HFFc6 (cell line): ENCODE results near the gene OR2F1. TPM values are rescaled to one million over a fixed set of nuclear protein-coding genes. Genes with fewer than 3 reads are reported as not detected.
A peak's percentile ranks its signal among the peaks of the same experiment; 100 is the strongest.

Experiments
- DNase-seq: peaks from one replicate; pipeline ENCODE4 v3.0.0-alpha.2; 2018
- H3K27ac Mint-ChIP-seq: 2 replicates; pipeline ENCODE4 v1.8.0; 2020; ENCODE audit warnings: mild to moderate bottlenecking, mixed read lengths
- H3K27me3 Mint-ChIP-seq: 2 replicates; pipeline ENCODE4 v1.8.0; 2021; ENCODE audit warnings: mild to moderate bottlenecking, moderate library complexity, mixed read lengths; ENCODE audit not compliant: insufficient read depth
- H3K36me3 Mint-ChIP-seq: 2 replicates; pipeline ENCODE4 v1.8.0; 2021; ENCODE audit warnings: low read depth, mixed read lengths
- H3K4me1 Mint-ChIP-seq: 2 replicates; pipeline ENCODE4 v1.8.0; 2020; ENCODE audit warnings: low read depth, mixed read lengths
- H3K4me3 Mint-ChIP-seq: 2 replicates; pipeline ENCODE4 v1.8.0; 2020; ENCODE audit warnings: mild to moderate bottlenecking, moderate library complexity, mixed read lengths
- H3K9me3 Mint-ChIP-seq: 2 replicates; pipeline ENCODE4 v1.8.0; 2020; ENCODE audit warnings: mild to moderate bottlenecking, mixed read lengths
- total RNA-seq, 6 experiments: library from RNA; stranded (reverse); fragmentation: NEBNext Ultra II Directional; extraction: Animal tissue kit (Norgen Biotek cat#: 25700); gene quantifications; 2 replicates in 1 of 6; 3 replicates in 5 of 6; pipeline ENCODE4 v1.2.3, GENCODE V29; 2021
- TF ChIP-seq, protein P1 (sequence below): fragments of 200-600 bp; sonication (generic); IDR thresholded peaks from 2 replicates; pipeline ENCODE4 v1.5.0; 2021; ENCODE audit warnings: antibody characterized with exemption, mild to moderate bottlenecking

The OR2F1 gene
- total RNA-seq, 6 experiments from 2014 or later = not detected

DNA sequence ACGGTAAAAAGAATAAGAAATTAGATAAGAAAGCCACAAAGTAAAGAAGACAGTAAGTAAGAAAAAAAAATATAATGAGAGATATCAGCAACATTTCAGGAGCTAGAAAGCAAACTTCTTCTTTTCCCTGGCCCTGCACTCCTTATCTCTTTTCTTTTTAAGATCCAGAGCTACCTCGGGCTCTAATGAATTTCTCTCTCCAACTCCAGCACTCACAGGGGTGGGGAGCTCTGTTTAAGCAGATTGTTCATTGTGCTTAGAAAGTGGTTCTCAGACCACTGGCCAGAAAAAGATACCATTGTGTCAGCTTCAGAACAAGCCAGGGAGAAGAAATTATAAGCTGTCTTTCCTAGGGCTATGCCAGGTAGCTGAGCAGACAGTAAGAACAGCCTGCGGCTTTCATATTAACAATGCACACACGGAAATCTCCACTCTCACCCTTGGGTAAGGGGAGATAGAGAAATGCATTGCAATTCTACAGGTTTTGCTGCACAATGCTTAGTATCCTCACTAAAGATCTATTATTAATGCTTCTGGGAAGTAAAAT is 19.3 kb downstream of the OR2F1 start:
- Mint-ChIP-seq H3K4me1 (peaks cover 17% of the 10 kb centered on the region), H3K4me3 (no peak overlapping the region), H3K9me3 (no peaks in the 10 kb centered on the region; the same call in 1 of the 2 replicates), H3K36me3 (no peaks in the 10 kb centered on the region), H3K27ac (no peak overlapping the region), H3K27me3 (no peaks in the 10 kb centered on the region)
- DNase-seq = no peak
- TF ChIP-seq, protein P1, sequence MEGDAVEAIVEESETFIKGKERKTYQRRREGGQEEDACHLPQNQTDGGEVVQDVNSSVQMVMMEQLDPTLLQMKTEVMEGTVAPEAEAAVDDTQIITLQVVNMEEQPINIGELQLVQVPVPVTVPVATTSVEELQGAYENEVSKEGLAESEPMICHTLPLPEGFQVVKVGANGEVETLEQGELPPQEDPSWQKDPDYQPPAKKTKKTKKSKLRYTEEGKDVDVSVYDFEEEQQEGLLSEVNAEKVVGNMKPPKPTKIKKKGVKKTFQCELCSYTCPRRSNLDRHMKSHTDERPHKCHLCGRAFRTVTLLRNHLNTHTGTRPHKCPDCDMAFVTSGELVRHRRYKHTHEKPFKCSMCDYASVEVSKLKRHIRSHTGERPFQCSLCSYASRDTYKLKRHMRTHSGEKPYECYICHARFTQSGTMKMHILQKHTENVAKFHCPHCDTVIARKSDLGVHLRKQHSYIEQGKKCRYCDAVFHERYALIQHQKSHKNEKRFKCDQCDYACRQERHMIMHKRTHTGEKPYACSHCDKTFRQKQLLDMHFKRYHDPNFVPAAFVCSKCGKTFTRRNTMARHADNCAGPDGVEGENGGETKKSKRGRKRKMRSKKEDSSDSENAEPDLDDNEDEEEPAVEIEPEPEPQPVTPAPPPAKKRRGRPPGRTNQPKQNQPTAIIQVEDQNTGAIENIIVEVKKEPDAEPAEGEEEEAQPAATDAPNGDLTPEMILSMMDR = no peak

DNA sequence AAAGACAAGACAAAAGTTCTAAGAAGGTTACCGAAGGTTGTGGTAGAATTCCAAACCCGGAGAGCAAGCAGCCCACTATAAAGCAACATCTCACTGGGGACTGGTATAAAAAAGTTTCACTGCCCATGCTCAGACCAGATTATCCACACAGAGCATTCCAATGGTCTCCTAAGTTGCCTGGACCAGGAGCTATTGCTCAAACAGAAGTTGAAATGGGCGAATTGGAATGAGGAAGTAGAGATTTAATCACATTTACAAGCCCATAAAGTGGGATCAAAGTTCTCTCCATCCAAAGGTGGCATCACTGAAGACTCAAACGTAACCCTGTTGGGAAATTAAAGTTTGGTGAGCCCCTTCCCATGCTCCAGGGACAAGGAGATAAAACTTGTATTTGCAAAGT is 19.8 kb downstream of the OR2F1 start:
- Mint-ChIP-seq H3K36me3 (no peaks in the 10 kb centered on the region), H3K9me3 (no peaks in the 10 kb centered on the region), H3K4me1 (peaks cover 22% of the 10 kb centered on the region), H3K4me3 (no peak overlapping the region), H3K27ac (no peak overlapping the region), H3K27me3 (no peaks in the 10 kb centered on the region)
- peak; percentile 48 for DNase-seq
- TF ChIP-seq, protein P1 = no peak

DNA sequence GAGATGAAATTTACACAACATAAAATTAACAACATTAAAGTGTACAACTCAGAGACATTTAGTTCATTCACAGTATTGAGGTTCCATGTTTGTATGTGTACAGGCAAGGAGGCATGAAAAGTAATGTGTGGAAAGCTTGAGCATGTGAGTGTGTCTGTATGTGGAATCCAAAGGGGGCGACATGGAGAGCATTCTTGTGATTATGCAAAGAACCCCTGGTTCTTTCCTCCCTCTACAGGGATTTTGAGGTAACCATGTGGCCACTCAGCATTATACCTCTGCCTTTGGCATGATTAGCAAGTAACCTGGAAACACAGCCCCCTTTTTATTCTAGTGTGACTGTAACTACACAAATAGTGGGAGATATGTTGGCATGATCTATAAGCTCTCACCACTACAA is 21.0 kb downstream of the OR2F1 start:
- no peaks in the 10 kb centered on the region for H3K27me3 Mint-ChIP-seq
- no peak overlapping the region for H3K27ac Mint-ChIP-seq
- H3K4me1 Mint-ChIP-seq = peaks cover 34% of the 10 kb centered on the region
- no peaks in the 10 kb centered on the region for H3K9me3 Mint-ChIP-seq
- no peak overlapping the region for H3K4me3 Mint-ChIP-seq
- no peaks in the 10 kb centered on the region for H3K36me3 Mint-ChIP-seq
- TF ChIP-seq, protein P1 = peak; percentile 23; the same call in 1 of the 2 replicates
- DNase-seq = peak; percentile 12

DNA sequence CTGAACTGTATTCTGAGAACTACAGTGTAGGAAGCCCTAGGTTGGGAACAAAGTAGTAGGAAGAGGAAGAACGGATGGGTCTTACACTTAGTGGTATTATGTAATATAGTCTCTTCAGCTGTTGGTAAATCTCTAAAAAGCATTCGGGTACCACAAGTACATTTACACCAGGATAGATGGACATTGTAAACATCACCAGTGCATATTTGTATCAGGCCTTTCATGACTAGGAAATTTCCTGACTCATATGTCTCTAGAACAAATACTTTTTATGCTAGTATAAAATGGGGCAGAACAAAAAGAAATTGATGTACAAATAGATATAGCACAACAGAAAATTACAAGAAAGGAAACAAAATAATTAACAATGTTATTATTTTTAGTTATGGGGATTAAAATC is 23.9 kb downstream of the OR2F1 start:
- peak; percentile 20 for DNase-seq
- Mint-ChIP-seq H3K4me3 (no peak overlapping the region), H3K27ac (peak overlapping the region; percentile 37; the same call in 1 of the 2 replicates), H3K9me3 (no peaks in the 10 kb centered on the region), H3K36me3 (no peaks in the 10 kb centered on the region), H3K27me3 (no peaks in the 10 kb centered on the region), H3K4me1 (peaks cover 40% of the 10 kb centered on the region)
- TF ChIP-seq, protein P1 = no peak

DNA sequence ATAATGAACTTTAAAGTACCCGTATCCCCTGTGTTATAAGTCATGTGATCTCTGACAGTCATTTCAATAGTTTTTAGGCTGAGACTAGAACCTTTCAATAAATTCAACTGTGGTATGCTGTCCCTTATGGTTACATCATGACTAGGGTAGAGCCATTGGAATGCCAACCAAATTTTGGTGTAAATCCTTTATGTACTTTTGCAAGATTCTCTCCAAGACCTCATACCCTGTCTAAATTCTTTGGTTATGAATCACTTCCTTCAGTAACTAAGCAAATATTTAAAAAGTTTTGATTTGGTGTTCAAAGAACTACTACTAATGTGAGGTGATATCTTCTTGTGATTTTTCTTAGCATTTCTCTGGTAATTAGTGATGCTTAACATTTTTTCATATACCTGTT is 24.7 kb downstream of the OR2F1 start:
- peak overlapping the region; percentile 20; the same call in 1 of the 2 replicates for H3K27ac Mint-ChIP-seq
- H3K4me3 Mint-ChIP-seq = no peak overlapping the region; the same call in 1 of the 2 replicates
- H3K27me3 Mint-ChIP-seq = no peaks in the 10 kb centered on the region
- TF ChIP-seq, protein P1 = no peak
- no peaks in the 10 kb centered on the region for H3K9me3 Mint-ChIP-seq
- DNase-seq = peak; percentile 59
- H3K36me3 Mint-ChIP-seq = no peaks in the 10 kb centered on the region
- peaks cover 37% of the 10 kb centered on the region for H3K4me1 Mint-ChIP-seq
